Tibial nerve (tissue), 4 donors: ENCODE results near the gene SNX18. TPM values are rescaled to one million over a fixed set of nuclear protein-coding genes. Genes with fewer than 3 reads are reported as not detected.
"Not testable (repeated sequence)": the region's sequence is repeated elsewhere in the genome, so short reads cannot be mapped to it uniquely, and the experiment has no call there.

Source experiments
- DNase-seq, 2 donors: peaks; one replicate each; pipeline ENCODE4 v3.0.0-alpha.2; 2019; ENCODE audit warnings: low spot score in 2 of 2
- H3K27ac ChIP-seq, 4 donors: fragments of 200-600 bp; sonication (generic) in 3 of 4; one replicate each; pipeline ENCODE4 v1.5.1; 2017 to 2019; ENCODE audit warnings: mild to moderate bottlenecking in 1 of 4
- H3K27me3 ChIP-seq, 2 donors: fragments of 200-600 bp; sonication (generic) in 1 of 2; one replicate each; pipeline versions ENCODE4 v1.5.1 to v1.6.0; 2017 to 2019
- H3K36me3 ChIP-seq, 3 donors: fragments of 200-600 bp; sonication (generic); one replicate each; pipeline ENCODE4 v1.5.1; 2018 to 2019
- H3K4me1 ChIP-seq, 4 donors: fragments of 200-600 bp; sonication (generic) in 3 of 4; one replicate each; pipeline ENCODE4 v1.5.1; 2017 to 2019
- H3K4me3 ChIP-seq, 4 donors: fragments of 200-600 bp; sonication (generic) in 3 of 4; one replicate each; pipeline ENCODE4 v1.5.1; 2017 to 2019; ENCODE audit warnings: mild to moderate bottlenecking in 1 of 4, moderate library complexity in 1 of 4
- H3K9me3 ChIP-seq, 4 donors: fragments of 200-600 bp; sonication (generic) in 3 of 4; one replicate each; pipeline ENCODE4 v1.5.1; 2017 to 2019
- EP300 ChIP-seq, 2 donors: sonication (generic); formaldehyde crosslinking; IDR thresholded peaks; one replicate each; pipeline ENCODE4 v1.6.1; 2017; ENCODE audit warnings: antibody characterized with exemption in 2 of 2, mild to moderate bottlenecking in 1 of 2
- POLR2A ChIP-seq, 2 donors: fragments of 450-650 bp; IDR thresholded peaks; one replicate each; pipeline ENCODE4 v1.6.1; 2017; ENCODE audit warnings: antibody characterized with exemption in 2 of 2, mild to moderate bottlenecking in 2 of 2, moderate library complexity in 2 of 2
- WGBS, 2 donors: methylation state at CpG; one replicate each; pipeline ENCODE4 v1.1.5; 2018; 5-methylcytosine and 5-hydroxymethylcytosine counted together
- total RNA-seq, 4 donors: library from RNA; depleted of rRNA; stranded (reverse); fragments of >200 nt; gene quantifications; one replicate each; pipeline ENCODE4 v1.1.0, GENCODE V29; 2016
- TF ChIP-seq, protein P1 (sequence below), 5 experiments: fragments of 200-600 bp in 3 of 5; fragments of 450-650 bp in 2 of 5; sonication (generic) in 3 of 5; IDR thresholded peaks; one replicate each; pipeline ENCODE4 v1.5.1; 2016 to 2019; ENCODE audit warnings: antibody characterized with exemption in 5 of 5, mild to moderate bottlenecking in 3 of 5, moderate library complexity in 2 of 5

SNX18 gene
- total RNA-seq, 4 donors from 2014 or later = 39.3 to 61.5 (median 45.6) TPM

GRCh38 chr5:54534191-54535004 is 16.8 kb downstream of the SNX18 start:
- no peak for DNase-seq
- 31 to 39% methylated on average over 4 of the region's 4 CpGs for WGBS, 2 donors
- no peak overlapping the region for H3K4me3 ChIP-seq
- peak overlapping the region; percentile 57 to 92 (median 74) for H3K27ac ChIP-seq
- no peaks in the 10 kb centered on the region for H3K36me3 ChIP-seq
- H3K9me3 ChIP-seq = no peaks in the 10 kb centered on the region
- H3K4me1 ChIP-seq = peaks cover 0 to 75% (median 31%) of the 10 kb centered on the region in 4 donors
- no peaks in the 10 kb centered on the region for H3K27me3 ChIP-seq
- TF ChIP-seq, protein P1, sequence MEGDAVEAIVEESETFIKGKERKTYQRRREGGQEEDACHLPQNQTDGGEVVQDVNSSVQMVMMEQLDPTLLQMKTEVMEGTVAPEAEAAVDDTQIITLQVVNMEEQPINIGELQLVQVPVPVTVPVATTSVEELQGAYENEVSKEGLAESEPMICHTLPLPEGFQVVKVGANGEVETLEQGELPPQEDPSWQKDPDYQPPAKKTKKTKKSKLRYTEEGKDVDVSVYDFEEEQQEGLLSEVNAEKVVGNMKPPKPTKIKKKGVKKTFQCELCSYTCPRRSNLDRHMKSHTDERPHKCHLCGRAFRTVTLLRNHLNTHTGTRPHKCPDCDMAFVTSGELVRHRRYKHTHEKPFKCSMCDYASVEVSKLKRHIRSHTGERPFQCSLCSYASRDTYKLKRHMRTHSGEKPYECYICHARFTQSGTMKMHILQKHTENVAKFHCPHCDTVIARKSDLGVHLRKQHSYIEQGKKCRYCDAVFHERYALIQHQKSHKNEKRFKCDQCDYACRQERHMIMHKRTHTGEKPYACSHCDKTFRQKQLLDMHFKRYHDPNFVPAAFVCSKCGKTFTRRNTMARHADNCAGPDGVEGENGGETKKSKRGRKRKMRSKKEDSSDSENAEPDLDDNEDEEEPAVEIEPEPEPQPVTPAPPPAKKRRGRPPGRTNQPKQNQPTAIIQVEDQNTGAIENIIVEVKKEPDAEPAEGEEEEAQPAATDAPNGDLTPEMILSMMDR (IDR thresholded peaks at IDR 0.05) = no peak
- TF ChIP-seq POLR2A (IDR thresholded peaks at IDR 0.05) (no peak), EP300 (IDR thresholded peaks at IDR 0.05) (no peak)

DNA sequence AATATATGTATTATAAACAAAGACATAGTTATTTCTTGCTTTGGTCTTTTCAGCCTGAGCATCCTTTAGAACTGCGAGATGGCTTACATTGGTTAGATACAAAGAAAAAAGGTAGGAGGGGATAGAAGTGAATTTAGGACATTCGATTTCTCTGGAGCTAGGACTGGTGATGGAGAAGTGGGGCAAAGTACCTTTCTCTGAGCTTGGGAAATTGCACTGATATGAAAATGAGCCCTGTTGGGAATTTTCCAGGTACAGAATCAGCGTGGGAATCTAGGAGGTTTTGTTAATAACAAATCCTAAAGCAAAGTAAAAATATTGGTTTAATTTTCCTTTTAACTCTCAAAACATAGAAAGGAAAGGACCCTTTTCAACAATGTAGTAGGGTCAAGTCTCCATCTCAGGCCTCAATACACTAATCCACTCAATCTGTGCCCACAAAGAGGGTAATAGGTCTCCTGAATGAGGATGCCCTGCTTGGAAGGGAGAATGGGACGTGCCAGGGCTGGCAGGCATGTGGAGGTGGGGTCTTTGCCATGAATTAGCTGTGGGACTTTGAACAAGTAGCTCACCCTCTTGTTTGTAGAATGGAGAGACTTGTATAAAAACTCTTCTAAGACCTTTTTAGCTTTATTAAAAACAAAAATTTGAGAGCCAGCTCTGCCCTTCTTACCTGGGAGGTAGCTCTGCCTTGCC is 17.7 kb downstream of the SNX18 start:
- Histone ChIP-seq H3K9me3 (no peaks in the 10 kb centered on the region), H3K36me3 (no peaks in the 10 kb centered on the region), H3K4me1 (peaks cover 0 to 66% (median 28%) of the 10 kb centered on the region in 4 donors), H3K27ac (peak overlapping the region in 2 of 4 donors; percentile 81 to 92), H3K4me3 (no peak overlapping the region), H3K27me3 (no peaks in the 10 kb centered on the region)
- DNase-seq = no peak
- 84 to 87% methylated on average over 4 of the region's 4 CpGs for WGBS, 2 donors
- TF ChIP-seq POLR2A (IDR thresholded peaks at IDR 0.05) = no peak
- TF ChIP-seq EP300 (IDR thresholded peaks at IDR 0.05) = no peak
- TF ChIP-seq, protein P1 (IDR thresholded peaks at IDR 0.05) = no peak

DNA sequence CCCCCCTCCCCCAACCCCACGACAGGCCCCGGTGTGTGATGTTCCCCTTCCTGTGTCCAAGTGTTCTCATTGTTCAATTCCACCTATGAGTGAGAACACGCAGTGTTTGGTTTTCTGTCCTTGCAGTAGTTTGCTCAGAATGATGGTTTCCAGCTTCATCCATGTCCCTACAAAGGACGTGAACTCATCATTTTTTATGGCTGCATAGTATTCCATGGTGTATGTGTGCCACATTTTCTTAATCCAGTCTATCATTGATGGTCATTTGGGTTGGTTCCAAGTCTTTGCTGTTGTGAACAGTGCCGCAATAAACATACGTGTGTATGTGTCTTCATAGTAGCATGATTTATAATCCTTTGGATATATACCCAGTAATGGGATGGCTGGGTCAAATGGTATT is 18.8 kb downstream of the SNX18 start:
- H3K4me1 ChIP-seq = peaks cover 0 to 64% (median 28%) of the 10 kb centered on the region in 4 donors
- not testable (repeated sequence) for H3K27ac ChIP-seq
- 92 to 97% methylated on average over 6 of the region's 6 CpGs for WGBS, 2 donors

DNA sequence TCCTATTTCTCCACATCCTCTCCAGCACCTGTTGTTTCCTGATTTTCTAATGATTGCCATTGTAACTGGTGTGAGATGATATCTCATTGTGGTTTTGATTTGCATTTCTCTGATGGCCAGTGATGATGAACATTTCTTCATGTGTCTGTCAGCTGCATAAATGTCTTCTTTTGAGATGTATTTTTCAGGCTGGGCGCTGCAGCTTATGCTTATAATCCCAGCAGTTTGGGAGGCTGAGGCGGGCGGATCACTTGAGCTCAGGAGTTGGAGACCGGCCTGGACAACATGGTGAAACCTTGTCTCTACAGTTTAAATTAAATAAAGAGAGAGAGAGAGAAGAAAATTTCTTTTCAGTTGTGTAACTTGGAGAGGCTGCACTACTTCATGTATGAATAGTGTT is 19.3 kb downstream of the SNX18 start:
- 62 to 70% methylated on average over 4 of the region's 4 CpGs for WGBS, 2 donors
- not testable (repeated sequence) for DNase-seq
- peak overlapping the region in 2 of 4 donors; percentile 64 to 66 for H3K27ac ChIP-seq

More for the DNA sequence above, 18.8 kb downstream of the SNX18 start:
- H3K36me3 ChIP-seq, H3K27me3 ChIP-seq, H3K4me3 ChIP-seq, H3K9me3 ChIP-seq, DNase-seq: not testable (repeated sequence)

GRCh38 chr5:54537725-54538124 is 20.2 kb downstream of the SNX18 start:
- Histone ChIP-seq H3K36me3 (no peaks in the 10 kb centered on the region), H3K4me3 (peak overlapping the region in 2 of 4 donors; percentile 10 to 23), H3K27me3 (no peaks in the 10 kb centered on the region), H3K27ac (peak overlapping the region in 2 of 4 donors; percentile 64 to 66), H3K4me1 (peaks cover 0 to 63% (median 25%) of the 10 kb centered on the region in 4 donors), H3K9me3 (no peaks in the 10 kb centered on the region)
- TF ChIP-seq POLR2A (IDR thresholded peaks at IDR 0.05) (no peak), EP300 (IDR thresholded peaks at IDR 0.05) (no peak)
- TF ChIP-seq, protein P1 (IDR thresholded peaks at IDR 0.05) = no peak
- WGBS, 2 donors = 32 to 39% methylated on average over 2 of the region's 2 CpGs
- DNase-seq = no peak

More for the DNA sequence above, 19.3 kb downstream of the SNX18 start:
- H3K36me3 ChIP-seq, H3K9me3 ChIP-seq, H3K4me3 ChIP-seq, H3K27me3 ChIP-seq: not testable (repeated sequence)
- peaks cover 0 to 62% (median 26%) of the 10 kb centered on the region in 4 donors for H3K4me1 ChIP-seq

GRCh38 chr5:54538156-54538555 is 20.6 kb downstream of the SNX18 start:
- WGBS, 2 donors = 54 to 56% methylated on average over 3 of the region's 3 CpGs
- no peak overlapping the region for H3K4me3 ChIP-seq
- no peak for TF ChIP-seq EP300 (IDR thresholded peaks at IDR 0.05)
- peak overlapping the region in 2 of 4 donors; percentile 64 to 66 for H3K27ac ChIP-seq
- no peaks in the 10 kb centered on the region for H3K9me3 ChIP-seq
- H3K4me1 ChIP-seq = peaks cover 0 to 63% (median 24%) of the 10 kb centered on the region in 4 donors
- no peaks in the 10 kb centered on the region for H3K27me3 ChIP-seq
- no peak for DNase-seq
- H3K36me3 ChIP-seq = no peaks in the 10 kb centered on the region
